ENCODE data around the gene GRID2.
A peak's percentile ranks its signal among the peaks of the same experiment; 100 is the strongest.

GRID2 gene

GRCh38 chr4:93776386-93777080, 1472.8 kb downstream of the GRID2 start:
- DNase-seq = no peak

DNA sequence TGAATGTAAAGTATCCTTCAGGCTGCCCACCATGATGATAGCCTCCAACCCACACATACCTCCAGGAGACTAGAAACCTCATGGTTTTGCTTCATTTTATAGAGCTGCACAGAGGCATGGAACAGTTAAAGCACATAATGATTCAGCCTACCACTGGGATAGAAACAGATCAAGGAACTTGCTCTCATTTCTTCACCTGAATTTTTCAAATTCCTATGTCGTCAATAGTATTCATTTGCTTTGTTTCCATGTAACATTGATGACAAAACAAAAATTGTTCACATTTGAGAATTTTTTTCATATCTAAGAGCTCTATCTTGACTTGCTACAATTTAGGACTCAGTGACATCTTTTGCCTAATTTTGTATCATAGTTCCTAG, 1473.3 kb downstream of the GRID2 start:
- DNase-seq = no peak

DNA sequence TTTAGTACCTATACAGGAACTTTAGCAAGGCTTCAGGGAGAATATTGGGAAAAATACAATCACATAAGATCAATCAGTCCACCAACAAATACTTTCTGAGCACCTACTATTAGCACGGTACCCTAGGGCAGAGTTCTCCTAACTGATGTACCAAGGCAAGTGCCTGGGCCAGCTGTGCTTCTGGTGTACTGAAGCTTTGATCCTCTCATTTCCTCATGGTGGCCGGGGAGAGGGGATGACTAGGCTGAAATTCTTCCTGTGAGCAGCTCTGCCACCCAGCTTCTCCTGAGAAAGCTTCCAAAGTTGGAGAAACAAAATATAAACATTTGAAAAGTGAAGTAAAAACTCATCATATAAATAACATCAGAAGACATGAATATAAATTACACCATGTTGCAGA, 1475.5 kb downstream of the GRID2 start:
- DNase-seq = no peak

GRCh38 chr4:93780080-93780479, 1476.3 kb downstream of the GRID2 start:
- DNase-seq = no peak

- DNase-seq = no peak
Observed at GRCh38 chr4:93781198-93781597, 1477.4 kb downstream of the GRID2 start.

GRCh38 chr4:93786149-93786548, 1482.4 kb downstream of the GRID2 start:
- no peak for DNase-seq

GRCh38 chr4:93788712-93789111, 1484.9 kb downstream of the GRID2 start:
- no peak for DNase-seq

DNA sequence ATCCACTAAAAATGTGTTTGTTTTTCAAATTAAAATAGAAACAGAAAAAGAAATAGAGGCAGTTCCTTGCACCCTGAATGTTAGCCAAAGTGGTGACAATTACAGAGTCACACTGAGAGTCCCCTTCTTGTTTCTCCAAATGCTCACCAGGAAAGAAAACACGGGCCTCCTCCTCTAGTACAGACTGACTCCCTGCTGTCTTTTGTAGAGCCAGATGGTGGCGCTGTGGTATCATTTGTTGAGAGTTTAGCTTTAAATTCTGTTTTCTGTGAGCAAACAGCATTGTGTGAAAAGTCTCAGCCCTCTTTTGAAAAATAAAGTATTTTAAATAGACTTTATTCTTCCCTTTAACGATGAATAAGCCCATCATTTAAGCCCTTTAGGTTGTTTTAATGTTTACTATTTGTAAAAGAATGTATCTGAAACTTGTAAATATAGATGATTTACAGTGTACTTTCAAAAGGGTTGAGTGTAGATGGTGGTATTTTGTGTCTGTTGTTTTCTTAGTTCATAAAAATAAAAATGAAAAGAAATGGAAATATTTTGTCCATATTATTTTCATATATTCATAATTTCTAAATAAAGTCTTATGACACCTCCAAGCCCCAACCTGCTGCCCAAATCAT, 1487.9 kb downstream of the GRID2 start:
- DNase-seq = peak; percentile 3

GRCh38 chr4:93802045-93802444, 1498.3 kb downstream of the GRID2 start:
- no peak for DNase-seq

GRCh38 chr4:93809773-93810172, 1506.0 kb downstream of the GRID2 start:
- no peak for DNase-seq

DNA sequence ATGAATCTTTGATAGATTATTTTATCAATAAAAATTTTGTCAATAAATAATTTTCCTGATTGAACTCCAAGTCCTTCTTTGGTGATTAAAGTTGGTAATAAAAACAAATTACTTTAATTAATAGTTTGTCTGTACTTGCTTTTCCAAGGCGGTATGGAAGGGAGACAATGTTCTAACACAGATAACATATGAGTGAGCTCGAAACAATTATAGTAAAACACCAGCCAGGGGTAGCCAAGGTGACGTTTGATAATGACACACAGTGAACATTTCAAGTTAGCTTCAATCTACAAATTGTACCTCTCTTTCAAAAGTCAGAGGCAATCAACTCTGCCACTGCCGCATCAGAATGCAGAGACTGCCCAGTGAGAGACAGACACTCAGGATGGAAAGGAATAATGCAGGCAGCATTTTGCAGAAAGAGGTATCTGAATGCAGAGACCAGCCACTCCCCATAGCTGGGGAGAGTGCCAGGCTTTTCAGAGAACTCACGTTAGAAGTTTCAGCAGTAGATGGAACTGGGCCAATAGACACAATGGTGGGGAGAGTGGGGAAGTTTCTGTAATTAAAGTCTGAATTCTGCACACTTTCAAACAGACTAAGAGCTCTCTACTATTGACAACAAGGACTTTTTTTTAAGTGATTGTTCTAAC, 1506.7 kb downstream of the GRID2 start:
- no peak for DNase-seq

GRCh38 chr4:93813092-93813491, 1509.3 kb downstream of the GRID2 start:
- no peak for DNase-seq

- no peak for DNase-seq
Observed at GRCh38 chr4:93814141-93814540, 1510.4 kb downstream of the GRID2 start.

DNA sequence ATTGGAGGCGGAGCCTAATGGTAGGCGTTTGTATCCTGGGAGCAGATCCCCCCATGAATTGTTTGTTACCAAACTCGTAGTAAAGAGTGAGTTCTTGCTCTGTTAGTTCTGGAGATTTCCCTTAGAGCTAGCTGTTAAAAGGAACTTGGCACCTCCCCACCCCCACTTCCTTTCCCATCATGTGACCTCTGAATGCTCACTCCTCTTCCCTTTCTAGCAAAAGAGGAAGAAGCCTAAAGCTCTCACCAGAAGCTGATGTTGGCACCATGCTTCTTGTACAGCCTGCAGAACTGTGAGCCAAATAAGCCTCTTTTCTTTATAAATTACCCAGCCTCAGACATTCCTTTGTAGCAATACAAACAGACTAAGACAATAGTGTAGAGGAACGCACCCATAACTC, 1511.0 kb downstream of the GRID2 start:
- no peak for DNase-seq
